Thyroid gland (tissue), 4 donors: ENCODE data around the gene NIPAL3. TPM values are rescaled to one million over a fixed set of nuclear protein-coding genes. Genes with fewer than 3 reads are reported as not detected.

Source experiments
- DNase-seq, 2 donors: peaks; one replicate each; pipeline ENCODE4 v3.0.0-alpha.2; 2019
- H3K27ac ChIP-seq, 3 donors: fragments of 200-600 bp; sonication (generic); 1 replicate in 2 of 3; 2 replicates in 1 of 3; pipeline ENCODE4 v1.5.1; 2016 to 2019; ENCODE audit warnings: mild to moderate bottlenecking in 1 of 3, moderate library complexity in 1 of 3
- H3K27me3 ChIP-seq: fragments of 200-600 bp; sonication (generic); one replicate; pipeline ENCODE4 v1.5.1; 2019
- H3K36me3 ChIP-seq, 2 donors: fragments of 200-600 bp; sonication (generic); one replicate each; pipeline ENCODE4 v1.5.1; 2016 to 2019
- H3K4me1 ChIP-seq, 2 donors: fragments of 200-600 bp; sonication (generic); one replicate each; pipeline ENCODE4 v1.5.1; 2017 to 2019
- H3K4me3 ChIP-seq, 3 donors: fragments of 200-600 bp; sonication (generic); replicated peaks in 1 of 3; 1 replicate in 2 of 3; 2 replicates in 1 of 3; pipeline ENCODE4 v1.5.1; 2016; ENCODE audit warnings: mild to moderate bottlenecking in 1 of 3
- H3K9me3 ChIP-seq: fragments of 200-600 bp; sonication (generic); one replicate; pipeline ENCODE4 v1.5.1; 2017
- POLR2A ChIP-seq, 2 donors: fragments of 450-650 bp; IDR thresholded peaks; one replicate each; pipeline ENCODE4 v1.6.1; 2017; ENCODE audit warnings: antibody characterized with exemption in 2 of 2, mild to moderate bottlenecking in 2 of 2, moderate library complexity in 1 of 2
- WGBS, 2 donors: methylation state at CpG; one replicate each; pipeline ENCODE4 v1.1.5; 2017; 5-methylcytosine and 5-hydroxymethylcytosine counted together
- intact Hi-C: fragments of 100-400 bp; cut with DNase I; formaldehyde crosslinking; loops from one replicate; pipeline ENCODE4 v1.15.1; 2023
- total RNA-seq, 4 donors: library from RNA; depleted of rRNA; stranded (reverse); fragments of >200 nt; gene quantifications; one replicate each; pipeline ENCODE4 v1.2.3, GENCODE V29; 2016
- TF ChIP-seq, protein P1 (sequence below), 6 experiments: fragments of 200-600 bp in 3 of 6; fragments of 450-650 bp in 3 of 6; sonication (generic) in 3 of 6; IDR thresholded peaks; one replicate each; pipeline ENCODE4 v1.5.1; 2016 to 2019; ENCODE audit warnings: antibody characterized with exemption in 6 of 6, mild to moderate bottlenecking in 2 of 6, inconsistent platforms in 1 of 6, moderate library complexity in 1 of 6

The NIPAL3 gene
- total RNA-seq, 4 donors from 2014 or later: 71.2 to 145 (median 121) TPM

GRCh38 chr1:24475700-24476099 lies 60.1 kb downstream of the NIPAL3 start:
- Histone ChIP-seq H3K9me3 (no peaks in the 10 kb centered on the region), H3K4me1 (no peaks in the 10 kb centered on the region), H3K27ac (no peak overlapping the region), H3K4me3 (no peak overlapping the region), H3K36me3 (no peaks in the 10 kb centered on the region), H3K27me3 (no peaks in the 10 kb centered on the region)
- no peak for DNase-seq
- 76 to 78% methylated on average over 4 of the region's 4 CpGs for WGBS, 2 donors
- TF ChIP-seq, protein P1, sequence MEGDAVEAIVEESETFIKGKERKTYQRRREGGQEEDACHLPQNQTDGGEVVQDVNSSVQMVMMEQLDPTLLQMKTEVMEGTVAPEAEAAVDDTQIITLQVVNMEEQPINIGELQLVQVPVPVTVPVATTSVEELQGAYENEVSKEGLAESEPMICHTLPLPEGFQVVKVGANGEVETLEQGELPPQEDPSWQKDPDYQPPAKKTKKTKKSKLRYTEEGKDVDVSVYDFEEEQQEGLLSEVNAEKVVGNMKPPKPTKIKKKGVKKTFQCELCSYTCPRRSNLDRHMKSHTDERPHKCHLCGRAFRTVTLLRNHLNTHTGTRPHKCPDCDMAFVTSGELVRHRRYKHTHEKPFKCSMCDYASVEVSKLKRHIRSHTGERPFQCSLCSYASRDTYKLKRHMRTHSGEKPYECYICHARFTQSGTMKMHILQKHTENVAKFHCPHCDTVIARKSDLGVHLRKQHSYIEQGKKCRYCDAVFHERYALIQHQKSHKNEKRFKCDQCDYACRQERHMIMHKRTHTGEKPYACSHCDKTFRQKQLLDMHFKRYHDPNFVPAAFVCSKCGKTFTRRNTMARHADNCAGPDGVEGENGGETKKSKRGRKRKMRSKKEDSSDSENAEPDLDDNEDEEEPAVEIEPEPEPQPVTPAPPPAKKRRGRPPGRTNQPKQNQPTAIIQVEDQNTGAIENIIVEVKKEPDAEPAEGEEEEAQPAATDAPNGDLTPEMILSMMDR (IDR thresholded peaks at IDR 0.05): no peak
- TF ChIP-seq POLR2A (IDR thresholded peaks at IDR 0.05): no peak
- intact Hi-C loops: no loop called here

- 83 to 88% methylated on average over 2 of the region's 2 CpGs for WGBS, 2 donors
Measured at GRCh38 chr1:24476571-24476970, 61.0 kb downstream of the NIPAL3 start.

DNA sequence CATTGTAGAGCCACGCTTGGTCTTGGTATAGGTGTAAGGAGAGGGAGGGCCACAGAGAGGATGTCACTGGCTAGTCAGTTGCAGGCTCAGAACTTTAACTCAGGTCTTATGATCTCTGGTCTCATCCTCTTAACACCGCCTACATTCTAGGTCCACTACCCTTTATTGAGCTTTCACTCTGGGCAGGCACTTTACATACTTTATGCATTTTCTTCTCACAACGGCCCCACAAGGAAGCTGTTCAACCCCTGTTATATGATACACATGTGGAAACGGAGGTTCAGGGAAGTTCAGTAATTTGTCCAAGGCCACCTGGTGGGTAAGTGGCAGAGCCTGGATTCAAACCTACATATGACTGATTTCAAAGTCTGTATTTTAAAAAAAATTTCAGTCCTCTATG lies 61.7 kb downstream of the NIPAL3 start:
- WGBS, 2 donors: 78 to 86% methylated on average over 4 of the region's 4 CpGs
- TF ChIP-seq, protein P1 (IDR thresholded peaks at IDR 0.05): no peak
- no peak for TF ChIP-seq POLR2A (IDR thresholded peaks at IDR 0.05)
- no peaks in the 10 kb centered on the region for H3K36me3 ChIP-seq
- no peak overlapping the region for H3K4me3 ChIP-seq
- no peak for DNase-seq
- intact Hi-C loops: no loop called here
- H3K27me3 ChIP-seq: no peaks in the 10 kb centered on the region
- H3K4me1 ChIP-seq: no peaks in the 10 kb centered on the region
- H3K27ac ChIP-seq: no peak overlapping the region
- H3K9me3 ChIP-seq: no peaks in the 10 kb centered on the region

More at GRCh38 chr1:24476571-24476970, 61.0 kb downstream of the NIPAL3 start:
- DNase-seq: no peak
- H3K4me3 ChIP-seq: no peak overlapping the region
- H3K27ac ChIP-seq: no peak overlapping the region
- intact Hi-C loops: no loop called here
- no peaks in the 10 kb centered on the region for H3K9me3 ChIP-seq
- H3K36me3 ChIP-seq: no peaks in the 10 kb centered on the region
- TF ChIP-seq POLR2A (IDR thresholded peaks at IDR 0.05): no peak
- TF ChIP-seq, protein P1 (IDR thresholded peaks at IDR 0.05): no peak
- H3K4me1 ChIP-seq: no peaks in the 10 kb centered on the region
- H3K27me3 ChIP-seq: no peaks in the 10 kb centered on the region

DNA sequence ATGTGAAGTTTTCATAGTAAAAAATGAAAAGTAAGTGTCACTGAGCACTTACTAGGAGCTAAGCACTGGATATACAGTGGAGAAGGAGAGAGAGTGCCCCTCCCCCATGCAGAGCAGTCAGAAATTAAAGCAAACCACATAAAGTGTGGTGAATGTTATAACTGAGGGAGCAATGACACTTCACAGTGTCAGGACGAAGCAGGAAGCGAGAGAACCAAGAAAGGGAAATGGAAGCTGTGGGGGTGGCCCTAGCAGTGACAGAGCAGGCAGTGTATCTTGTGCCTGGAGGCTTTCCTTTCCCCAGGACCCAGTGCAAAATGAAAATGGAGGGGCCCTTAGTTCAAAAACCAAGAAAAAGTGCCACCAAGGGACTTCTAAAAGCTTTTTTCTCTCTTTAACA lies 65.5 kb downstream of the NIPAL3 start:
- TF ChIP-seq, protein P1 (IDR thresholded peaks at IDR 0.05): no peak
- no peak for TF ChIP-seq POLR2A (IDR thresholded peaks at IDR 0.05)
- no peaks in the 10 kb centered on the region for H3K4me1 ChIP-seq
- 70 to 78% methylated on average over 2 of the region's 2 CpGs for WGBS, 2 donors
- DNase-seq: no peak
- no peaks in the 10 kb centered on the region for H3K9me3 ChIP-seq
- no peak overlapping the region for H3K27ac ChIP-seq
- H3K4me3 ChIP-seq: no peak overlapping the region
- intact Hi-C loops: no loop called here
- H3K36me3 ChIP-seq: no peaks in the 10 kb centered on the region
- no peaks in the 10 kb centered on the region for H3K27me3 ChIP-seq

DNA sequence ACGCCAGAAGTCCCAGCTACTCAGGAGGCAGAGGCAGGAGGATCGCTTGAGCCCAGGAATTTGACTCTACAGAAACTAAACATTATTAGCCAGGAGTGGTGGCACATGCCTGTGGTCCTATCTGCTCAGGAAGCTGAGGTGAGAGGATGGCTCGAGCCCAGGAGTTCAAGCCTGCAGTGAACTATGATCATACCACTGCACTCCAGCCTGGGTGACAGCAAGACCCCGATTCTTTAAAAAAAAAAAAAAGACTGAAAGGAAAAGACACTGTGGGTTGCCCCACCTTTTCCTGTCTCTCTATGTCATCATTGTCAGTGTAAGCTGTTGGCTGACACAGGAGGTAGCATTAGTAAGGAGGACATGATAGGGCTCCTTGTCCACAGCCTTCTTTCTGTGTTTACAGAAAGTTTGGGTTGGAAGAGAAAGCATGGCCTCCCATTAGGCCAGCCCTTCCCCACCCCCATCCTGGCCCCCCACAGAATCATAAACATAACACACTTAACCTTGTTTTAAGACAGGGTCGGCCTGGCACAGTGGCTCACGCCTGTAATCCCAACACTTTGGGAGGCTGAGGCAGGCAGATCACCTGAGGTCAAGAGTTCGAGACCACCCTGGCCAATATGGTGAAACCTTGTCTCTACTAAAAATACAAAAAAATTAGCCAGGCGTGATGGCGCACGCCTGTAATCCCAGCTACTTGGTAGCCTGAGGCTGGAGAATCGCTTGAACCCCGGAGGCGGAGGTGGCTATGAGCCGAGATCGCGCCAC lies 66.4 kb downstream of the NIPAL3 start:
- intact Hi-C loops: no loop called here
- 91 to 93% methylated on average over 16 of the region's 16 CpGs for WGBS, 2 donors
- Histone ChIP-seq H3K9me3 (no peaks in the 10 kb centered on the region), H3K4me3 (no peak overlapping the region), H3K27ac (no peak overlapping the region), H3K27me3 (no peaks in the 10 kb centered on the region), H3K4me1 (no peaks in the 10 kb centered on the region), H3K36me3 (no peaks in the 10 kb centered on the region)
- no peak for DNase-seq
- TF ChIP-seq, protein P1 (IDR thresholded peaks at IDR 0.05): no peak
- no peak for TF ChIP-seq POLR2A (IDR thresholded peaks at IDR 0.05)
